K562 (cell line): Measurements from ENCODE around the gene ATP2A1. TPM values are rescaled to one million over a fixed set of nuclear protein-coding genes. Genes with fewer than 3 reads are reported as not detected.

Experiments used
- EP300 ChIP-seq: IDR thresholded peaks from 2 replicates; pipeline ENCODE4 v1.6.1; 2012; ENCODE audit warnings: low read length, improper control_type of control experiment
- JUN ChIP-seq, 2 experiments: sonication (generic) in 1 of 2; formaldehyde crosslinking in 1 of 2; IDR thresholded peaks; 2 replicates each; pipeline versions ENCODE4 v1.6.1 to v1.8.0; 2012 to 2022; ENCODE audit warnings: borderline replicate concordance in 2 of 2, mild to moderate bottlenecking in 2 of 2, improper control_type of control experiment in 1 of 2, low read depth in 1 of 2, low read length in 1 of 2, missing genetic modification reagents in 1 of 2
- ZNF76 ChIP-seq: fragments of 250-450 bp; sonication (Bioruptor Pico); IDR thresholded peaks from 2 replicates; pipeline ENCODE4 v1.4.0; 2020; ENCODE audit warnings: mild to moderate bottlenecking, moderate library complexity, borderline replicate concordance
- polyA plus RNA-seq, 8 experiments: library from polyadenylated mRNA; depleted of rRNA in 4 of 8; stranded (reverse) in 5 of 8; unstranded in 3 of 8; fragments of >200 nt; fragmentation: Nextera tagmentation in 2 of 8; fragmentation: Illumina TruSeq in 1 of 8; extraction: Ambion mirVana in 2 of 8; extraction: Trizol in 1 of 8; gene quantifications; 2 replicates each; pipeline versions ENCODE4 v1.2.1 to v1.2.3, GENCODE V29; 2011 to 2014; ENCODE audit warnings: inconsistent platforms in 1 of 8, missing spikeins in 1 of 8
- total RNA-seq, 7 experiments: library from RNA; depleted of rRNA in 6 of 7; stranded (reverse); fragments of >200 nt in 6 of 7; fragmentation: Illumina TruSeq in 2 of 7; extraction: Trizol in 2 of 7; gene quantifications; 2 replicates each; pipeline versions ENCODE4 v1.2.1 to v1.2.3, GENCODE V29; 2011 to 2021; ENCODE audit warnings: low replicate concordance in 1 of 7
- TF ChIP-seq, protein P1 (sequence below): fragments of 200-600 bp; sonication (generic); IDR thresholded peaks from one replicate; pipeline ENCODE4 v1.6.1; 2012; ENCODE audit warnings: mild to moderate bottlenecking, low read depth, low read length, inconsistent platforms

The ATP2A1 gene
- total and polyA plus RNA-seq, 9 of the 15 experiments (the other 6 are each of a cell fraction or from before 2014, with no cell fraction given): 0.25 to 2.6 (median 0.65) TPM

DNA sequence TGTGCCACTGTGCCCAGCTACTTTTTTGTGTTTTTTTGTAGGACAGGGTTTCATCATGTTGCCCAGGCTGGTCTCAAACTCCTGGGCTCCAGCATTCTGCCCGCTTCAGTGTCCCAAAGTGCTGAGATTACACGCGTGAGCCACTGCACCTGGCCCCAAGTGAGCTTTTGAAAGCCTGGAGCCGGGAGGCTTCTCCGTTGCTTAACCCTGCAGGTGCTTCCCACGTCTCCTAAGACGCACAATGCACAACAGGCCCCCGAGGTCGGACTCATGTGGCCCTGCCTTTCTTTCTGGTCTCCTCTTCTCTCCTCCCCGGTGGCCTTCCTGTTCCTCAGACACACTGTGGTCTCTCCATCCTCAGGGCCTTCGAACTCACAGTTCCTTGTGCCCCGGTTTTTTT is 34.3 kb downstream of the ATP2A1 start (continued):
- TF ChIP-seq, protein P1, sequence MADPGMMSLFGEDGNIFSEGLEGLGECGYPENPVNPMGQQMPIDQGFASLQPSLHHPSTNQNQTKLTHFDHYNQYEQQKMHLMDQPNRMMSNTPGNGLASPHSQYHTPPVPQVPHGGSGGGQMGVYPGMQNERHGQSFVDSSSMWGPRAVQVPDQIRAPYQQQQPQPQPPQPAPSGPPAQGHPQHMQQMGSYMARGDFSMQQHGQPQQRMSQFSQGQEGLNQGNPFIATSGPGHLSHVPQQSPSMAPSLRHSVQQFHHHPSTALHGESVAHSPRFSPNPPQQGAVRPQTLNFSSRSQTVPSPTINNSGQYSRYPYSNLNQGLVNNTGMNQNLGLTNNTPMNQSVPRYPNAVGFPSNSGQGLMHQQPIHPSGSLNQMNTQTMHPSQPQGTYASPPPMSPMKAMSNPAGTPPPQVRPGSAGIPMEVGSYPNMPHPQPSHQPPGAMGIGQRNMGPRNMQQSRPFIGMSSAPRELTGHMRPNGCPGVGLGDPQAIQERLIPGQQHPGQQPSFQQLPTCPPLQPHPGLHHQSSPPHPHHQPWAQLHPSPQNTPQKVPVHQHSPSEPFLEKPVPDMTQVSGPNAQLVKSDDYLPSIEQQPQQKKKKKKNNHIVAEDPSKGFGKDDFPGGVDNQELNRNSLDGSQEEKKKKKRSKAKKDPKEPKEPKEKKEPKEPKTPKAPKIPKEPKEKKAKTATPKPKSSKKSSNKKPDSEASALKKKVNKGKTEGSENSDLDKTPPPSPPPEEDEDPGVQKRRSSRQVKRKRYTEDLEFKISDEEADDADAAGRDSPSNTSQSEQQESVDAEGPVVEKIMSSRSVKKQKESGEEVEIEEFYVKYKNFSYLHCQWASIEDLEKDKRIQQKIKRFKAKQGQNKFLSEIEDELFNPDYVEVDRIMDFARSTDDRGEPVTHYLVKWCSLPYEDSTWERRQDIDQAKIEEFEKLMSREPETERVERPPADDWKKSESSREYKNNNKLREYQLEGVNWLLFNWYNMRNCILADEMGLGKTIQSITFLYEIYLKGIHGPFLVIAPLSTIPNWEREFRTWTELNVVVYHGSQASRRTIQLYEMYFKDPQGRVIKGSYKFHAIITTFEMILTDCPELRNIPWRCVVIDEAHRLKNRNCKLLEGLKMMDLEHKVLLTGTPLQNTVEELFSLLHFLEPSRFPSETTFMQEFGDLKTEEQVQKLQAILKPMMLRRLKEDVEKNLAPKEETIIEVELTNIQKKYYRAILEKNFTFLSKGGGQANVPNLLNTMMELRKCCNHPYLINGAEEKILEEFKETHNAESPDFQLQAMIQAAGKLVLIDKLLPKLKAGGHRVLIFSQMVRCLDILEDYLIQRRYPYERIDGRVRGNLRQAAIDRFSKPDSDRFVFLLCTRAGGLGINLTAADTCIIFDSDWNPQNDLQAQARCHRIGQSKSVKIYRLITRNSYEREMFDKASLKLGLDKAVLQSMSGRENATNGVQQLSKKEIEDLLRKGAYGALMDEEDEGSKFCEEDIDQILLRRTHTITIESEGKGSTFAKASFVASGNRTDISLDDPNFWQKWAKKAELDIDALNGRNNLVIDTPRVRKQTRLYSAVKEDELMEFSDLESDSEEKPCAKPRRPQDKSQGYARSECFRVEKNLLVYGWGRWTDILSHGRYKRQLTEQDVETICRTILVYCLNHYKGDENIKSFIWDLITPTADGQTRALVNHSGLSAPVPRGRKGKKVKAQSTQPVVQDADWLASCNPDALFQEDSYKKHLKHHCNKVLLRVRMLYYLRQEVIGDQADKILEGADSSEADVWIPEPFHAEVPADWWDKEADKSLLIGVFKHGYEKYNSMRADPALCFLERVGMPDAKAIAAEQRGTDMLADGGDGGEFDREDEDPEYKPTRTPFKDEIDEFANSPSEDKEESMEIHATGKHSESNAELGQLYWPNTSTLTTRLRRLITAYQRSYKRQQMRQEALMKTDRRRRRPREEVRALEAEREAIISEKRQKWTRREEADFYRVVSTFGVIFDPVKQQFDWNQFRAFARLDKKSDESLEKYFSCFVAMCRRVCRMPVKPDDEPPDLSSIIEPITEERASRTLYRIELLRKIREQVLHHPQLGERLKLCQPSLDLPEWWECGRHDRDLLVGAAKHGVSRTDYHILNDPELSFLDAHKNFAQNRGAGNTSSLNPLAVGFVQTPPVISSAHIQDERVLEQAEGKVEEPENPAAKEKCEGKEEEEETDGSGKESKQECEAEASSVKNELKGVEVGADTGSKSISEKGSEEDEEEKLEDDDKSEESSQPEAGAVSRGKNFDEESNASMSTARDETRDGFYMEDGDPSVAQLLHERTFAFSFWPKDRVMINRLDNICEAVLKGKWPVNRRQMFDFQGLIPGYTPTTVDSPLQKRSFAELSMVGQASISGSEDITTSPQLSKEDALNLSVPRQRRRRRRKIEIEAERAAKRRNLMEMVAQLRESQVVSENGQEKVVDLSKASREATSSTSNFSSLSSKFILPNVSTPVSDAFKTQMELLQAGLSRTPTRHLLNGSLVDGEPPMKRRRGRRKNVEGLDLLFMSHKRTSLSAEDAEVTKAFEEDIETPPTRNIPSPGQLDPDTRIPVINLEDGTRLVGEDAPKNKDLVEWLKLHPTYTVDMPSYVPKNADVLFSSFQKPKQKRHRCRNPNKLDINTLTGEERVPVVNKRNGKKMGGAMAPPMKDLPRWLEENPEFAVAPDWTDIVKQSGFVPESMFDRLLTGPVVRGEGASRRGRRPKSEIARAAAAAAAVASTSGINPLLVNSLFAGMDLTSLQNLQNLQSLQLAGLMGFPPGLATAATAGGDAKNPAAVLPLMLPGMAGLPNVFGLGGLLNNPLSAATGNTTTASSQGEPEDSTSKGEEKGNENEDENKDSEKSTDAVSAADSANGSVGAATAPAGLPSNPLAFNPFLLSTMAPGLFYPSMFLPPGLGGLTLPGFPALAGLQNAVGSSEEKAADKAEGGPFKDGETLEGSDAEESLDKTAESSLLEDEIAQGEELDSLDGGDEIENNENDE: no peak
- TF ChIP-seq JUN (IDR thresholded peaks at IDR 0.05; ENCODE audit: borderline replicate concordance, low read depth, low read length) (no peak), JUN (CRISPR knock-in tag; IDR thresholded peaks at IDR 0.05; ENCODE audit: borderline replicate concordance) (no peak), EP300 (no peak), ZNF76 (CRISPR knock-in tag) (no peak)
